Measurements from ENCODE around the gene LEAP2.
"Not testable (repeated sequence)": the region's sequence is repeated elsewhere in the genome, so short reads cannot be mapped to it uniquely, and the experiment has no call there.

Gene LEAP2

GRCh38 chr5:132841305-132841704 lies 32.2 kb upstream of the LEAP2 start:
- DNase-seq: no peak

GRCh38 chr5:132848270-132848669 lies 25.2 kb upstream of the LEAP2 start:
- DNase-seq: no peak

GRCh38 chr5:132849347-132849746 lies 24.1 kb upstream of the LEAP2 start:
- DNase-seq: no peak

- no peak for DNase-seq
Measured at GRCh38 chr5:132850066-132850465, 23.4 kb upstream of the LEAP2 start.

GRCh38 chr5:132853323-132853722 lies 20.1 kb upstream of the LEAP2 start:
- no peak for DNase-seq

- no peak for DNase-seq
Measured at GRCh38 chr5:132853790-132854189, 19.7 kb upstream of the LEAP2 start.

- DNase-seq: no peak
Measured at GRCh38 chr5:132854301-132854700, 19.2 kb upstream of the LEAP2 start.

GRCh38 chr5:132854992-132855391 lies 18.5 kb upstream of the LEAP2 start:
- DNase-seq: not testable (repeated sequence)

- DNase-seq: no peak
Measured at GRCh38 chr5:132856011-132856410, 17.5 kb upstream of the LEAP2 start.

- no peak for DNase-seq
Measured at GRCh38 chr5:132859889-132860437, 13.5 kb upstream of the LEAP2 start.

- DNase-seq: no peak
Measured at GRCh38 chr5:132860742-132861141, 12.7 kb upstream of the LEAP2 start.

- DNase-seq: no peak
Measured at GRCh38 chr5:132865668-132866341, 7.7 kb upstream of the LEAP2 start.

GRCh38 chr5:132866342-132867045 lies 7.0 kb upstream of the LEAP2 start, which contains the start of the genes GDF9 and UQCRQ:
GDF9 (minus strand) TSS chr5:132866469; CDS start chr5:132864533, 1,936 bp downstream.
UQCRQ (plus strand) TSS chr5:132866642; CDS start chr5:132866882, 240 bp downstream.
- peak; percentile 97 for DNase-seq

- no peak for DNase-seq
Measured at GRCh38 chr5:132867046-132867451, 6.4 kb upstream of the LEAP2 start.

GRCh38 chr5:132868754-132869153 lies 4.7 kb upstream of the LEAP2 start:
- DNase-seq: no peak

GRCh38 chr5:132870801-132871200 lies 2.7 kb upstream of the LEAP2 start:
- no peak for DNase-seq

- DNase-seq: no peak
Measured at GRCh38 chr5:132871459-132872284, 1.8 kb upstream of the LEAP2 start.

- DNase-seq: no peak
Measured at GRCh38 chr5:132872788-132873118, 715 bp upstream of the LEAP2 start.

- no peak for DNase-seq
Measured at GRCh38 chr5:132873930-132874271, 433 bp downstream of the LEAP2 start.

- no peak for DNase-seq
Measured at GRCh38 chr5:132876020-132876759, 2.7 kb downstream of the LEAP2 start.

- DNase-seq: no peak
Measured at GRCh38 chr5:132877466-132877865, 4.0 kb downstream of the LEAP2 start.

- DNase-seq: no peak
Measured at GRCh38 chr5:132877938-132878337, 4.5 kb downstream of the LEAP2 start.
